Measurements from ENCODE around the gene TP73.

DNA sequence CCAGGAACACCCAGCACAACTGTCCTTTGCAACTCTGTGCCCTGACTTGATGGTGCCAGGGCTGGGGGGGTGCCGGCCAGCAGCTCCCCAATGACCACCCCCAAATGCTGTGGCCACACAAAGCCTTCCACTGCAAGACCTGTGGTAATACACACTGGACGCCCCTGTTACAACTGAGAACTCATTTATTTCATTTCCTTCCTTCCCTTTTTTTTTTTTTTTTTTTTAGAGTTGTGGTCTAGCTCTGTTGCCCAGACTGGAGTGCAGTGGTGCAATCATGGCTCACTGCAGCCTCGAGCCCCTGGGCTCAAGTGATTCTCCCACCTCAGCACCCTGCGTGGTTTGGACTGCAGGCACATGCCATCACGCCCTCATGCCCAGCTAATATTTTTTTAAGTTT, 25.2 kb downstream of the TP73 start:
- TF ChIP-seq, protein P1, sequence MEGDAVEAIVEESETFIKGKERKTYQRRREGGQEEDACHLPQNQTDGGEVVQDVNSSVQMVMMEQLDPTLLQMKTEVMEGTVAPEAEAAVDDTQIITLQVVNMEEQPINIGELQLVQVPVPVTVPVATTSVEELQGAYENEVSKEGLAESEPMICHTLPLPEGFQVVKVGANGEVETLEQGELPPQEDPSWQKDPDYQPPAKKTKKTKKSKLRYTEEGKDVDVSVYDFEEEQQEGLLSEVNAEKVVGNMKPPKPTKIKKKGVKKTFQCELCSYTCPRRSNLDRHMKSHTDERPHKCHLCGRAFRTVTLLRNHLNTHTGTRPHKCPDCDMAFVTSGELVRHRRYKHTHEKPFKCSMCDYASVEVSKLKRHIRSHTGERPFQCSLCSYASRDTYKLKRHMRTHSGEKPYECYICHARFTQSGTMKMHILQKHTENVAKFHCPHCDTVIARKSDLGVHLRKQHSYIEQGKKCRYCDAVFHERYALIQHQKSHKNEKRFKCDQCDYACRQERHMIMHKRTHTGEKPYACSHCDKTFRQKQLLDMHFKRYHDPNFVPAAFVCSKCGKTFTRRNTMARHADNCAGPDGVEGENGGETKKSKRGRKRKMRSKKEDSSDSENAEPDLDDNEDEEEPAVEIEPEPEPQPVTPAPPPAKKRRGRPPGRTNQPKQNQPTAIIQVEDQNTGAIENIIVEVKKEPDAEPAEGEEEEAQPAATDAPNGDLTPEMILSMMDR (IDR thresholded peaks at IDR 0.05; ENCODE audit: low read depth, low read length, poor library complexity, severe bottlenecking): no peak
- no peak for TF ChIP-seq EZH2phosphoT487 (IDR thresholded peaks at IDR 0.05; ENCODE audit: borderline replicate concordance, low read length)

Data from DOHH2 (cell line).